ENCODE data around the gene MAML2. TPM values are rescaled to one million over a fixed set of nuclear protein-coding genes. Genes with fewer than 3 reads are reported as not detected.

MAML2 gene
- polyA plus RNA-seq, 3 donors = 0.57 to 7.6 (median 1.2) TPM

- intact Hi-C loops (cut with micrococcal nuclease) = no loop called here
- Mint-ChIP-seq H3K27me3 (ENCODE audit: low read depth in 3 of 3) (no peaks in the 10 kb centered on the region), H3K4me1 (no peaks in the 10 kb centered on the region), H3K9me3 (peaks cover 0 to 1% (median 0%) of the 10 kb centered on the region in 7 donors), H3K36me3 (peaks cover 2 to 10% of the 10 kb centered on the region in 2 donors), H3K4me3 (no peak overlapping the region), H3K27ac (no peak overlapping the region)
- Histone ChIP-seq H2AFZ (ENCODE audit: insufficient read depth, low read depth, low read length, poor library complexity, severe bottlenecking) (no peak overlapping the region), H3K36me3 (replicated peaks in 1 of 2; ENCODE audit: control insufficient read depth in 1 of 2, insufficient read depth in 2 of 2, low read length in 2 of 2) (no peaks in the 10 kb centered on the region), H4K20me1 (ENCODE audit: insufficient read depth, low read length) (no peaks in the 10 kb centered on the region), H3K27me3 (ENCODE audit: control insufficient read depth in 2 of 2, insufficient read depth in 2 of 2, low read length in 2 of 2) (no peaks in the 10 kb centered on the region), H3K4me3 (replicated peaks in 1 of 3; ENCODE audit: low read depth in 2 of 3, low read length in 3 of 3) (no peak overlapping the region), H3K9ac (ENCODE audit: insufficient read depth, low read length, poor library complexity, severe bottlenecking) (no peak overlapping the region), H3K4me2 (replicated peaks; ENCODE audit: extremely low read depth, low read length, poor library complexity, severe bottlenecking) (no peak overlapping the region), H3K79me2 (ENCODE audit: insufficient read depth, low read length) (no peaks in the 10 kb centered on the region), H3K4me1 (ENCODE audit: control insufficient read depth in 1 of 2, insufficient read depth in 2 of 2, low read length in 2 of 2) (no peaks in the 10 kb centered on the region), H3K9me3 (replicated peaks in 1 of 2; ENCODE audit: control insufficient read depth in 1 of 2, insufficient read depth in 1 of 2, low read length in 2 of 2) (no peaks in the 10 kb centered on the region), H3K27ac (ENCODE audit: low read depth in 1 of 2, low read length in 2 of 2) (no peak overlapping the region)
- TF ChIP-seq CTCF (IDR thresholded peaks at IDR 0.05) = no peak
- 100% methylated on average over 2 of the region's 3 CpGs for WGBS (ENCODE audit: insufficient coverage)
- no peak for DNase-seq
Measured at GRCh38 chr11:96119211-96119610, 223.8 kb downstream of the MAML2 start.

- no peaks in the 10 kb centered on the region for H3K27me3 ChIP-seq (ENCODE audit: control insufficient read depth in 2 of 2, insufficient read depth in 2 of 2, low read length in 2 of 2)
- H4K20me1 ChIP-seq (ENCODE audit: insufficient read depth, low read length) = no peaks in the 10 kb centered on the region
- intact Hi-C loops (cut with micrococcal nuclease) = no loop called here
- Mint-ChIP-seq H3K27me3 (ENCODE audit: low read depth in 3 of 3) (no peaks in the 10 kb centered on the region), H3K4me1 (no peaks in the 10 kb centered on the region), H3K36me3 (peaks cover 2 to 10% of the 10 kb centered on the region in 2 donors), H3K9me3 (peaks cover 0 to 1% (median 0%) of the 10 kb centered on the region in 7 donors), H3K27ac (no peak overlapping the region), H3K4me3 (no peak overlapping the region)
- H3K27ac ChIP-seq (ENCODE audit: low read depth in 1 of 2, low read length in 2 of 2) = no peak overlapping the region
- H3K4me3 ChIP-seq (replicated peaks in 1 of 3; ENCODE audit: low read depth in 2 of 3, low read length in 3 of 3) = no peak overlapping the region
- H3K9me3 ChIP-seq (replicated peaks in 1 of 2; ENCODE audit: control insufficient read depth in 1 of 2, insufficient read depth in 1 of 2, low read length in 2 of 2) = no peaks in the 10 kb centered on the region
- no peak overlapping the region for H2AFZ ChIP-seq (ENCODE audit: insufficient read depth, low read depth, low read length, poor library complexity, severe bottlenecking)
- H3K36me3 ChIP-seq (replicated peaks in 1 of 2; ENCODE audit: control insufficient read depth in 1 of 2, insufficient read depth in 2 of 2, low read length in 2 of 2) = no peaks in the 10 kb centered on the region
- H3K4me1 ChIP-seq (ENCODE audit: control insufficient read depth in 1 of 2, insufficient read depth in 2 of 2, low read length in 2 of 2) = no peaks in the 10 kb centered on the region
- no peak for DNase-seq
- no peak for TF ChIP-seq CTCF (IDR thresholded peaks at IDR 0.05)
- no peak overlapping the region for H3K9ac ChIP-seq (ENCODE audit: insufficient read depth, low read length, poor library complexity, severe bottlenecking)
- H3K4me2 ChIP-seq (replicated peaks; ENCODE audit: extremely low read depth, low read length, poor library complexity, severe bottlenecking) = no peak overlapping the region
- H3K79me2 ChIP-seq (ENCODE audit: insufficient read depth, low read length) = no peaks in the 10 kb centered on the region
- 100% methylated on average over 2 of the region's 3 CpGs for WGBS (ENCODE audit: insufficient coverage)
Measured at GRCh38 chr11:96116376-96116775, 226.6 kb downstream of the MAML2 start.
